HG03378 (cell line): ENCODE data around the gene DYNLT1.
"Not testable (repeated sequence)": the region's sequence is repeated elsewhere in the genome, so short reads cannot be mapped to it uniquely, and the experiment has no call there.

Source experiments
- ATAC-seq: cut with Tn5 transposase; IDR thresholded peaks from one replicate; pipeline ENCODE4 v1.9.1; 2021; ENCODE audit warnings: mild to moderate bottlenecking, moderate library complexity; ENCODE audit not compliant: unreplicated experiment

Gene DYNLT1

GRCh38 chr6:158644231-158645063 lies at the start of gene DYNLT1:
TSS of gene DYNLT1 (minus strand) at chr6:158644743. CDS start at chr6:158644708, 35 bp downstream.
- peak; percentile 32 for ATAC-seq

DNA sequence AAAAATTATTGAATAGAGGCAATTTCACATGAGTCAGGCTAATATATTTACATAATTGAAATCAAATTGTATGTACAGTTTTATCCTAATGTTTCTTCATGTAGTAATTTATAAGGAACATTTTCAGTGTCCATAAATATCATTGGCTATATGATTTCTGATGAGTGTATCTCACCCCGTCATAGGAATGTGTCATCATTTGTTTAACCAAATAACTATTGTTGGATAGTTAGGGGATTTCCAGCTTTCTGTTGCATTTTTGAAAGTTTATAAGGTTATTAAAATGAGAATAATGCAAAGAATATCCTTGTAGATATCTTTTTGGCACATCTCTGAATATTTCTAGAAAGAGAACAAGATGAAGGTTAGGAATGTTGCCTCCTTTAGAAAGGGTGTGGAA lies 44.3 kb upstream of the DYNLT1 start:
- ATAC-seq: no peak

DNA sequence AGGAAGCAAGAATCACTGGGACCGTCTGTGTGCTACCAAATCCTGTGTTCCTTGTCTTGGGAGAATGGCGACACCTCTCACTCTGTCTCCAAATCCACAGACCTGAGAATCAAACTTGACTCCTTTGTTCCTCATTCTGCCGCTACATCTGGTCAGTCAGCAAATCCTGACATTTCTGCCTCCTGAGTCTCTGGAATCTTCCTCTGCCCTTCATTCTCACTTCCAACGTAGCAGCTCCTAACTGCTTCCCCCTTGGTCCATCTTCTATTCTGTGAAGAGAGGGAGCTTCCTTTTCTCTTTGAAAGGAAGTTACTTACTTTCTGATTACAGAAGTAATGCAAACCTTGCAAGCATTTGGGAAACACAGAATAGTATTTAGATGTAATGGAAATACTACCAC lies 43.0 kb upstream of the DYNLT1 start:
- no peak for ATAC-seq

GRCh38 chr6:158686791-158687381 lies 42.3 kb upstream of the DYNLT1 start:
- ATAC-seq: peak; percentile 84

DNA sequence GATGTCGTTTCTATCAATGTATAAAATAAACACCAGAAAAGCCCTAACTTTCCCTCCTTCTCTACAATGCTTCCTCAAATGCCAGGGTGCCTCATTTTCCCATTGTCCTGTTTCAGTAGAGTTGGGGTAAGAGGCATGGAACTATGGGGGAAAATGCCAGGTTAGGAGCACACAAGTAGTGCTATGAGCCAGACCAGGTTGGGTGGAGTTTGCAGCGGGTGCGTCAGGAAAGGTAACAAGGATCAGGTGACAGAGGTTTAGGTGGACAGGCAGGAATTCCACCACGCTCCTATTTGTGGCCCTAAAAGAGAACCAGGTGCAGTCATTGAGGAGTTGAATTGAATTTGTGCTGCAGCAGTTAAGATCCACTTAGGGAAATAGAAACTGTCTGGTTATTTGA lies 41.8 kb upstream of the DYNLT1 start:
- ATAC-seq: no peak

DNA sequence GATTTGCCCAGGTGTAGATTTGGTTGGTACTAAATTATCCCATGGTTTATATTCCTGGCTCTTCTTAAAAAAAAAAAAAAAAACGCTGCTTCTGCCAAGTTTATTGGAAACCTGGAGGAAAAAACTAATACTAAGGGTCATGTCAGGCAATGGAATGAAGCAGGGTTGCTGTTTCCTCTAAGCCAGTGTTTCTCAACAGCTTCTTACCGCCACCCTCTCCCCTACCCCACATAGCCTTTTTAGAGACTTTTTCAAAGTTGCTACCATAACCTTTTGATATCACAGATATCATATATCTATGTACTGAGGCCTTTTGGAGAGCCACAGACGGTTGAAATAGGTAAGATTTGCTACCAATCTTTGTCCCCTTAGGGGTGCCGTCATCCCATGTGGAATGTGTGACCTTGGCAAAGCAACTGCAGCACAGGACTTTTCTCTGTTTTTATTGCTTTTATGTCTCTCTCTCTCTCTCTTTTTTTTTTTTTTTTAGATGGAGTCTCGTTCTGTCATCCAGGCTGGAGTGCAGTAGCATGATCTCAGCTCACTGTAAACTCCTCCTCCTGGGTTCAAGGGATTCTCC lies 40.3 kb upstream of the DYNLT1 start:
- no peak for ATAC-seq

DNA sequence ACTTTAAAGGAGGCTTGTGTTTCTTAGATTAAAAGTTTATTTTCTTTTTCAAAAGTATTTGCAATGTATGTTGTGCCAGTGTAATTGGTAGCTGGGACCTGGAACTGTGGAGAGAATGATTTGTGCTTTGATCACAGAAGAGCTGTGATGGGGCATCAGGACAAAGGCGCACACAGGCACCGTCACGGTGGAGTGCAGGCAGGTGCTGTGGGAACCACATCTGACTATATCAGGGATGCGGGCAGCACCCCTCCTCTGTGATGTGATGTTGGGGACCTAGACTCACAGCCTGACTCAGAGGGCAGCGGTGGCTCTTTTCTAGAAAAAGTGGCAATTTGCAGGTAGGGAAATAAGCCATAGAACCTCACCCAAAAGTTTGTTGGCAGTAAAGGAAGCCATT lies 39.8 kb upstream of the DYNLT1 start:
- no peak for ATAC-seq

- ATAC-seq: no peak
Observed at GRCh38 chr6:158680481-158680880, 35.9 kb upstream of the DYNLT1 start.

- ATAC-seq: no peak
Observed at GRCh38 chr6:158680015-158680414, 35.5 kb upstream of the DYNLT1 start.

GRCh38 chr6:158677906-158678578 lies 33.5 kb upstream of the DYNLT1 start:
- no peak for ATAC-seq

DNA sequence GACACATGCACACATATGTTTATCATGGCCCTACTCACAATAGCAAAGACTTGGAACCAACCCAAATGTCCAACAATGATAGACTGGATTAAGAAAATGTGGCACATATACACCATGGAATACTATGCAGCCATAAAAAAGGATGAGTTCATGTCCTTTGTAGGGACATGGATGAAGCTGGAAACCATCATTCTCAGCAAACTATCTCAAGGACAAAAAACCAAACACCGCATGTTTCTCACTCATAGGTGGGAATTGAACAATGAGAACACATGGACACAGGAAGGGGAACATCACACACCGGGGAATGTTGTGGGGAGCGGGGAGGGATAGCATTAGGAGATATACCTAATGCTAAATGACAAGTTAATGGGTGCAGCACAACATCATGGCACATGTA lies 32.6 kb upstream of the DYNLT1 start:
- not testable (repeated sequence) for ATAC-seq

- ATAC-seq: no peak
Observed at GRCh38 chr6:158674342-158675131, 30.0 kb upstream of the DYNLT1 start.

GRCh38 chr6:158672726-158673125 lies 28.2 kb upstream of the DYNLT1 start:
- ATAC-seq: no peak

GRCh38 chr6:158672119-158672518 lies 27.6 kb upstream of the DYNLT1 start:
- ATAC-seq: not testable (repeated sequence)

GRCh38 chr6:158669145-158670035 lies 24.8 kb upstream of the DYNLT1 start:
- no peak for ATAC-seq

DNA sequence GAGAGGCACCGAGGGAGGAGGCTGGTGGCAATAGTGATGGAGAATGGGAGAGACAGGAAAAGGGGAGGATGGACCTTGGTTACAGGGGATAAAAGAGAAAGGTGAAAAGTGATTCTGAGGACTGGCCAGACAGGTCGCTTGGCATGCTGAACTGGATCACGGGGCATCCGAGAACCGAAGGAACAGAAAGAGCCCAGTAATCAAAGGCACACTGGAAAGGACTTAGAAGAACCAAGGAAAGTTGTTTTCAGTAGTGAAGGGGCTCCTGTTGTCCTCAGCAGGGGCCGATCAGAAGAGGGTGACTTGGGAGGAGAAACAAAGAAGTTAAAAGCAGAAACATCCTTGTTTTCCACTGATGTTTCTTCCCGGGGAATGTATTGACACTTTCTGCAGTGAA lies 24.2 kb upstream of the DYNLT1 start:
- no peak for ATAC-seq

DNA sequence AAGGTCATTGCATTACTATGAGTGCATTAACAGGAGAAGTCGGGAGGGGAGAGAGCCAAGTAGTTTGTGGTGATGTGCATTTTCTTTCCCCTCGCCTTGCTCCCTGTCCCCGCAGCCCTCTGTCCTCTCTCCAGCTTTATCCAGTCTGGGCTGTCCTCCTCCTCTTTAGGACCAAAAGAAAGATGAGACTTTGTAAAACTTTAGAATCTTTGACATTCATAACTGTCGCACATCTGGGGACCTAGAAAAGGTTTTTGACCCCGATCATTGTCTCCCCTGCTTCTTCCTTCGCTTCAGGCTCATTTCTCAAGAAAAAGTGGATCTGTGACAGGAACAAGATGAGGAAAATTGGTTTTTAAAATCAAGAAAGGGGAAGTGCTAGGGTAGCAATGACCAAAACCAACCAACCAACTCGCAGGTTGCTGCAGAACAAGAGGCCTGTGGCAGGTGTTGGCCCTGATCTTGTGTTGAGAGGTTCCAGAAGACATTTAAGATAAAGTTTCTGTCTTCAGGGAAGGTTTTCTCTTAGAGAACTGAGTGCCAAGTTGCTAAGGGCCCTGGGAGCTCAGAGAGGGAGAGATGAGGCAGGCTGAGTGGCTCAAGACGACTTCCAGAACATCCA lies 22.9 kb upstream of the DYNLT1 start:
- ATAC-seq: no peak

- ATAC-seq: no peak
Observed at GRCh38 chr6:158666628-158667359, 22.3 kb upstream of the DYNLT1 start.

DNA sequence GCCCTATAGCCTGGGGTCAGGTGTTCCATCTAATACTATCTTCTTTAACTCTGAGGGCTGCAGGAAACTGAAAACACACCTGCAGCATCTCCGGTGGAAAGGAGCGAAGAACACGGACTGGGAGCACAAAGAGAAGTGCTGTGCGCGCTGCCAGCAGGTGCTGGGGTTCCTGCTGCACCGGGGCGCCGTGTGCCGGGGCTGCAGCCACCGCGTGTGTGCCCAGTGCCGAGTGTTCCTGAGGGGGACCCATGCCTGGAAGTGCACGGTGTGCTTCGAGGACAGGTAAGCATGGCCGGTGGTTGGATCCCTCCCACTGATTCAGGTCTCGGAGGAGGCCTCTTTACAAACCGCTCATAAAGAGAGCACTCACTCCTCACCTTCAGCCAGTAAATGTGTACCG lies 20.8 kb upstream of the DYNLT1 start:
- no peak for ATAC-seq
